GM19035 (cell line): ENCODE data around the gene TP53BP1.

ENCODE experiments used
- ATAC-seq: cut with Tn5 transposase; IDR thresholded peaks from one replicate; pipeline ENCODE4 v1.9.1; 2021; ENCODE audit not compliant: unreplicated experiment

Gene TP53BP1

GRCh38 chr15:43488790-43489189 lies 4.2 kb downstream of the TP53BP1 start:
- ATAC-seq = no peak

GRCh38 chr15:43487271-43487895 lies 5.6 kb downstream of the TP53BP1 start:
- ATAC-seq = no peak

- ATAC-seq = no peak
These were observed 8.5 kb downstream of the TP53BP1 start for GRCh38 chr15:43484455-43484854.

GRCh38 chr15:43483297-43484128 lies 9.4 kb downstream of the TP53BP1 start:
- no peak for ATAC-seq

GRCh38 chr15:43473885-43474284 lies 19.1 kb downstream of the TP53BP1 start:
- no peak for ATAC-seq

- no peak for ATAC-seq
These were observed 21.0 kb downstream of the TP53BP1 start for GRCh38 chr15:43471975-43472374.

GRCh38 chr15:43469867-43470266 lies 23.1 kb downstream of the TP53BP1 start:
- no peak for ATAC-seq

GRCh38 chr15:43465100-43465499 lies 27.9 kb downstream of the TP53BP1 start:
- no peak for ATAC-seq

- no peak for ATAC-seq
These were observed 29.0 kb downstream of the TP53BP1 start for GRCh38 chr15:43463998-43464397.

GRCh38 chr15:43463507-43463906 lies 29.4 kb downstream of the TP53BP1 start:
- ATAC-seq = no peak

- no peak for ATAC-seq
These were observed 43.0 kb downstream of the TP53BP1 start for GRCh38 chr15:43449981-43450380.

- no peak for ATAC-seq
These were observed 46.6 kb downstream of the TP53BP1 start for GRCh38 chr15:43446344-43446743.

GRCh38 chr15:43441316-43441715 lies 51.6 kb downstream of the TP53BP1 start:
- no peak for ATAC-seq

- ATAC-seq = no peak
These were observed 52.2 kb downstream of the TP53BP1 start for GRCh38 chr15:43440721-43441281.

- ATAC-seq = no peak
These were observed 53.7 kb downstream of the TP53BP1 start for GRCh38 chr15:43439268-43439667.

- ATAC-seq = no peak
These were observed 56.6 kb downstream of the TP53BP1 start for GRCh38 chr15:43436395-43436794.

- ATAC-seq = no peak
These were observed 58.5 kb downstream of the TP53BP1 start for GRCh38 chr15:43434446-43434845.

- ATAC-seq = no peak
These were observed 59.2 kb downstream of the TP53BP1 start for GRCh38 chr15:43433661-43434303.

GRCh38 chr15:43433165-43433564 lies 59.8 kb downstream of the TP53BP1 start:
- ATAC-seq = no peak

GRCh38 chr15:43429687-43430086 lies 63.3 kb downstream of the TP53BP1 start:
- ATAC-seq = no peak

- no peak for ATAC-seq
These were observed 69.2 kb downstream of the TP53BP1 start for GRCh38 chr15:43423793-43424192.

- ATAC-seq = no peak
These were observed 72.1 kb downstream of the TP53BP1 start for GRCh38 chr15:43420876-43421275.
